ENCODE data around the gene GSTM1. TPM values are rescaled to one million over a fixed set of nuclear protein-coding genes. Genes with fewer than 3 reads are reported as not detected.

GSTM1 gene
- total and polyA plus RNA-seq, 2 donors (not counting 1 experiment from before 2014, with no cell fraction given): 30.5 to 40.0 TPM

DNA sequence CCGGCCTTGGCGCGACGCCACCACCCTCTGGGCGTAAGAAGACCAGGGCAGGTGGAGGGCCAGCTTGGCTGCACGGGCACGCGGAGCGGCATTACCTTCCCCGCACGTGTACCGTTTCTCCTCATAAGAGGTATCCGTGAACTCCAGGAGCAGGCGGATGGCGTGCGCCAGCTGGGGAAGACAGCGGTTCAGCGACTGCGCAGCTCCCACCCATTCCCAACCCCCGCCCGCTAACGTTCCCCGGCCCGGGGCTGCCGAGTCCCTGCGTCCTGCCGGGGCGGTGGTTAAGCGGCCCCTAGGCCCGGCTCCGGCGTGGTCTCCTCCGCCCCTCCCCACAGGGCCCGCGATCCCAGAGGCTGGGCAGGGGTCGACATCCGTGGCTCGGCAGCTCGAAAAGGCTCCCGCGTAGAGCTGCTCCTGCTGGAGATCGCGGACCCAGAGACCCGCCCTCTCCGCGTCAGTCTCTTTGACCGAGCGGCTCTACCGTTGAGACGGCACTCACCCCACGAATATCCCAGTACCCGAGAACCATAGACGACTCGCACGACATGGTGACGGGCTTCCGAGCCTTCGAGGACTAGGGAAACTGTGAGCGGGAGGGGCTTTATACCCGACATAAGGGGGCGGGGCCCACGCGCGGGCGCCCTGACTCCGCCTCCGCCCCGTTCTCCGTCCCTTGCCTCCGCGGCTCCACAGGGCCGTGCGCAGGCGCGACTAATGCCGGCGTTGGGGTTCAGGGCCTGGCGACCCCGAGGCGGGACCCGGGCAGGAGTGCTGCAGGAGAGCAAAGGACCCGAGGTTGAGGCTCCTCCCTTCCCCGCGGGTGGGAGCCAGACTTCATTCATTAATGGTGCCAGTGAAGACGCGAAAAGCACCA lies 52.4 kb downstream of the GSTM1 start:
- intact Hi-C loops (cut with micrococcal nuclease): loop anchor here (1.0 to 2.0 kb wide), 2 partner anchors 53 to 244 kb away; partner anchors contain the start of genes AHCYL1 and GSTM1
- Mint-ChIP-seq H3K27me3 (peaks cover 41% of the 10 kb centered on the region), H3K4me1 (peaks cover 17% of the 10 kb centered on the region)

More for the DNA sequence above, 52.4 kb downstream of the GSTM1 start:
- H3K9me3 ChIP-seq (ENCODE audit: control extremely low read depth in 1 of 3, control insufficient read depth in 2 of 3, insufficient read depth in 1 of 3, low read length in 2 of 3): peaks cover 0 to 6% (median 0%) of the 10 kb centered on the region in 3 donors
- H3K4me2 ChIP-seq (replicated peaks; ENCODE audit: low read depth, low read length, poor library complexity, severe bottlenecking): peak overlapping the region; percentile 96
- H3K9me3 Mint-ChIP-seq (ENCODE audit: insufficient read depth): no peaks in the 10 kb centered on the region
- no peaks in the 10 kb centered on the region for H3K36me3 ChIP-seq (replicated peaks in 1 of 2; ENCODE audit: control extremely low read depth in 1 of 2, control insufficient read depth in 1 of 2, extremely low read depth in 1 of 2, insufficient read depth in 2 of 2, low read length in 1 of 2)
- no peak overlapping the region for H3K27ac ChIP-seq (ENCODE audit: low read length in 2 of 2)
- peak; percentile 97 for ATAC-seq (ENCODE audit: low read depth)
- DNase-seq: peak; percentile 83
- H2AFZ ChIP-seq (ENCODE audit: insufficient read depth, low read depth, low read length, poor library complexity, severe bottlenecking): peak overlapping the region; percentile 90
- ChIA-PET CTCF (interaction anchor here (1.1 to 1.8 kb wide), 5 partner anchors 37 to 245 kb away, joined by 3 to 5 read pairs (median 3); partner anchors contain the start of genes AHCYL1 and GSTM1), POLR2A (no interaction called here)
- peak overlapping the region; percentile 89 for H3K4me3 Mint-ChIP-seq
- no peaks in the 10 kb centered on the region for H4K20me1 ChIP-seq (ENCODE audit: control insufficient read depth, insufficient read depth, low read length, poor library complexity, severe bottlenecking)
- WGBS (ENCODE audit: insufficient coverage): 2% methylated on average over 83 of the region's 86 CpGs
- peaks cover 11 to 16% of the 10 kb centered on the region in 2 donors for H3K4me1 ChIP-seq (ENCODE audit: control insufficient read depth in 2 of 2, insufficient read depth in 2 of 2, low read length in 2 of 2)
- peaks cover 0 to 44% (median 18%) of the 10 kb centered on the region in 4 experiments for H3K27me3 ChIP-seq (replicated peaks in 1 of 4; ENCODE audit: control extremely low read depth in 1 of 4, control insufficient read depth in 3 of 4, insufficient read depth in 4 of 4, low read length in 3 of 4)
- TF ChIP-seq, protein P1, sequence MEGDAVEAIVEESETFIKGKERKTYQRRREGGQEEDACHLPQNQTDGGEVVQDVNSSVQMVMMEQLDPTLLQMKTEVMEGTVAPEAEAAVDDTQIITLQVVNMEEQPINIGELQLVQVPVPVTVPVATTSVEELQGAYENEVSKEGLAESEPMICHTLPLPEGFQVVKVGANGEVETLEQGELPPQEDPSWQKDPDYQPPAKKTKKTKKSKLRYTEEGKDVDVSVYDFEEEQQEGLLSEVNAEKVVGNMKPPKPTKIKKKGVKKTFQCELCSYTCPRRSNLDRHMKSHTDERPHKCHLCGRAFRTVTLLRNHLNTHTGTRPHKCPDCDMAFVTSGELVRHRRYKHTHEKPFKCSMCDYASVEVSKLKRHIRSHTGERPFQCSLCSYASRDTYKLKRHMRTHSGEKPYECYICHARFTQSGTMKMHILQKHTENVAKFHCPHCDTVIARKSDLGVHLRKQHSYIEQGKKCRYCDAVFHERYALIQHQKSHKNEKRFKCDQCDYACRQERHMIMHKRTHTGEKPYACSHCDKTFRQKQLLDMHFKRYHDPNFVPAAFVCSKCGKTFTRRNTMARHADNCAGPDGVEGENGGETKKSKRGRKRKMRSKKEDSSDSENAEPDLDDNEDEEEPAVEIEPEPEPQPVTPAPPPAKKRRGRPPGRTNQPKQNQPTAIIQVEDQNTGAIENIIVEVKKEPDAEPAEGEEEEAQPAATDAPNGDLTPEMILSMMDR (IDR thresholded peaks at IDR 0.05): no peak
- no peak for TF ChIP-seq EZH2 (IDR thresholded peaks at IDR 0.05; ENCODE audit: borderline replicate concordance, insufficient read depth, low read depth, low read length, poor library complexity, severe bottlenecking)
- peak overlapping the region; percentile 54 for H3K27ac Mint-ChIP-seq
- H3K79me2 ChIP-seq (ENCODE audit: control insufficient read depth, insufficient read depth, low read length): no peaks in the 10 kb centered on the region
- H3K9ac ChIP-seq (ENCODE audit: low read length): peak overlapping the region; percentile 65
- peak overlapping the region; percentile 27 to 65 (median 62) for H3K4me3 ChIP-seq (ENCODE audit: control extremely low read depth in 1 of 5, extremely low read depth in 1 of 5, insufficient read depth in 1 of 5, low read depth in 2 of 5, low read length in 4 of 5)
